SK-N-SH treated with all-trans-retinoic acid at 6 μM for 48 hours (cell line): ENCODE data around the gene TFAP2A.

Experiments
- ATAC-seq: fragments of 200-7000 bp; cut with Tn5 transposase; 3 replicates; pipeline ENCODE4 v1.9.1; 2020; ENCODE audit warnings: mild to moderate bottlenecking, moderate library complexity
- ARNTL ChIP-seq: fragments of 450-650 bp; formaldehyde crosslinking; IDR thresholded peaks from 2 replicates; pipeline ENCODE4 v1.5.0; 2020; ENCODE audit warnings: low read depth, mild to moderate bottlenecking, moderate library complexity, borderline replicate concordance
- BACH2 ChIP-seq: fragments of 250-450 bp; sonication (Bioruptor Pico); IDR thresholded peaks from 2 replicates; pipeline ENCODE4 v1.9.0; 2021; ENCODE audit warnings: mild to moderate bottlenecking, borderline replicate concordance
- CREB5 ChIP-seq: fragments of 250-450 bp; sonication (Bioruptor Pico); IDR thresholded peaks from 2 replicates; pipeline ENCODE4 v1.5.1; 2020; ENCODE audit warnings: low read depth, mild to moderate bottlenecking, moderate library complexity
- CSDC2 ChIP-seq: fragments of 250-450 bp; sonication (Bioruptor Pico); IDR thresholded peaks from 2 replicates; pipeline ENCODE4 v1.5.0; 2020; ENCODE audit warnings: mild to moderate bottlenecking, moderate library complexity
- CSRNP3 ChIP-seq: fragments of 250-450 bp; sonication (Bioruptor Pico); IDR thresholded peaks from 2 replicates; pipeline ENCODE4 v1.5.1; 2021; ENCODE audit warnings: mild to moderate bottlenecking, moderate library complexity
- ESRRG ChIP-seq: fragments of 250-450 bp; sonication (Bioruptor Pico); IDR thresholded peaks from 2 replicates; pipeline ENCODE4 v1.6.1; 2021; ENCODE audit warnings: mild to moderate bottlenecking
- GLIS3 ChIP-seq: fragments of 250-450 bp; sonication (Bioruptor Pico); IDR thresholded peaks from 2 replicates; pipeline ENCODE4 v1.5.0; 2020; ENCODE audit warnings: mild to moderate bottlenecking, moderate library complexity
- ISL1 ChIP-seq: fragments of 250-450 bp; sonication (Bioruptor Pico); IDR thresholded peaks from 2 replicates; pipeline ENCODE4 v2.1.2; 2022; ENCODE audit warnings: mild to moderate bottlenecking, moderate library complexity
- OSR1 ChIP-seq: fragments of 250-450 bp; sonication (Bioruptor Pico); IDR thresholded peaks from 2 replicates; pipeline ENCODE4 v1.8.0; 2022; ENCODE audit warnings: moderate library complexity, mild to moderate bottlenecking, inconsistent platforms
- PATZ1 ChIP-seq: fragments of 250-450 bp; sonication (Bioruptor Pico); IDR thresholded peaks from 2 replicates; pipeline ENCODE4 v1.8.0; 2020; ENCODE audit warnings: mild to moderate bottlenecking, moderate library complexity, borderline replicate concordance
- PPARA ChIP-seq: fragments of 250-450 bp; sonication (Bioruptor Pico); IDR thresholded peaks from 2 replicates; pipeline ENCODE4 v1.5.0; 2020; ENCODE audit warnings: mild to moderate bottlenecking, borderline replicate concordance
- RARB ChIP-seq: fragments of 250-450 bp; sonication (Bioruptor Pico); IDR thresholded peaks from 2 replicates; pipeline ENCODE4 v1.8.0; 2021; ENCODE audit warnings: mild to moderate bottlenecking, moderate library complexity
- TSHZ2 ChIP-seq: fragments of 250-450 bp; sonication (Bioruptor Pico); IDR thresholded peaks from 2 replicates; pipeline ENCODE4 v1.5.0; 2020; ENCODE audit warnings: mild to moderate bottlenecking, moderate library complexity
- ZC3H10 ChIP-seq: fragments of 250-450 bp; sonication (Bioruptor Pico); IDR thresholded peaks from 2 replicates; pipeline ENCODE4 v1.5.1; 2021; ENCODE audit warnings: mild to moderate bottlenecking, moderate library complexity
- ZFP3 ChIP-seq: fragments of 250-450 bp; sonication (Bioruptor Pico); IDR thresholded peaks from 2 replicates; pipeline ENCODE4 v1.5.0; 2020; ENCODE audit warnings: mild to moderate bottlenecking, moderate library complexity
- ZFP30 ChIP-seq: fragments of 450-650 bp; formaldehyde crosslinking; IDR thresholded peaks from 2 replicates; pipeline ENCODE4 v1.5.0; 2022; ENCODE audit warnings: mild to moderate bottlenecking, moderate library complexity
- ZNF565 ChIP-seq: fragments of 450-650 bp; formaldehyde crosslinking; conservative IDR thresholded peaks from 2 replicates; pipeline ENCODE4 v1.5.0; 2020; ENCODE audit warnings: low read depth, mild to moderate bottlenecking, moderate library complexity
- ZNF8 ChIP-seq: fragments of 450-650 bp; formaldehyde crosslinking; IDR thresholded peaks from 2 replicates; pipeline ENCODE4 v1.5.0; 2020; ENCODE audit warnings: mild to moderate bottlenecking, moderate library complexity

TFAP2A gene

GRCh38 chr6:10411131-10411970, 3.5 kb downstream of the TFAP2A start:
- TF ChIP-seq TSHZ2 (CRISPR knock-in tag): no peak
- no peak for TF ChIP-seq PATZ1 (CRISPR knock-in tag)
- no peak for TF ChIP-seq CREB5 (CRISPR knock-in tag)
- no peak for TF ChIP-seq ESRRG (CRISPR knock-in tag)
- no peak for TF ChIP-seq RARB (CRISPR knock-in tag)
- no peak for TF ChIP-seq BACH2 (CRISPR knock-in tag)
- no peak for TF ChIP-seq CSRNP3
- TF ChIP-seq ZNF8 (CRISPR knock-in tag): no peak
- TF ChIP-seq GLIS3 (CRISPR knock-in tag): no peak
- TF ChIP-seq ISL1 (CRISPR knock-in tag): no peak
- peak; percentile 4 for ATAC-seq

GRCh38 chr6:10410207-10411050, 4.4 kb downstream of the TFAP2A start:
- no peak for TF ChIP-seq PATZ1 (CRISPR knock-in tag)
- no peak for TF ChIP-seq CSDC2 (CRISPR knock-in tag)
- TF ChIP-seq ISL1 (CRISPR knock-in tag): no peak
- TF ChIP-seq CREB5 (CRISPR knock-in tag): no peak
- no peak for TF ChIP-seq ZFP3
- no peak for TF ChIP-seq PPARA (CRISPR knock-in tag)
- TF ChIP-seq OSR1 (CRISPR knock-in tag): no peak
- TF ChIP-seq ZNF565: no peak
- no peak for TF ChIP-seq ZC3H10
- no peak for TF ChIP-seq ARNTL (CRISPR knock-in tag)
- TF ChIP-seq ZFP30 (CRISPR knock-in tag): no peak
- no peak for ATAC-seq
